AG08396 (cell line): ENCODE results near the gene HSD17B1.
"Not testable (repeated sequence)": the region's sequence is repeated elsewhere in the genome, so short reads cannot be mapped to it uniquely, and the experiment has no call there.

Source experiments
- DNase-seq: peaks from one replicate; pipeline ENCODE4 v3.0.0; 2012; ENCODE audit warnings: low spot score, mixed read lengths

The HSD17B1 gene

GRCh38 chr17:42548070-42548837 lies 4.5 kb upstream of the HSD17B1 start:
- DNase-seq, result no peak

- no peak for DNase-seq
These were observed 3.5 kb upstream of the HSD17B1 start for GRCh38 chr17:42548993-42549755.

GRCh38 chr17:42553161-42553818 lies 567 bp downstream of the HSD17B1 start:
- peak; percentile 55 for DNase-seq

GRCh38 chr17:42553866-42554249 lies 1.1 kb downstream of the HSD17B1 start:
- DNase-seq, result no peak

- peak; percentile 88 for DNase-seq
These were observed 1.8 kb downstream of the HSD17B1 start for GRCh38 chr17:42554250-42555121.

- DNase-seq, result no peak
These were observed 2.4 kb downstream of the HSD17B1 start for GRCh38 chr17:42555122-42555622.

- not testable (repeated sequence) for DNase-seq
These were observed 3.4 kb downstream of the HSD17B1 start for GRCh38 chr17:42555961-42556617.

GRCh38 chr17:42559075-42559474 lies 6.4 kb downstream of the HSD17B1 start:
- DNase-seq, result no peak

- no peak for DNase-seq
These were observed 7.5 kb downstream of the HSD17B1 start for GRCh38 chr17:42560246-42560645.

GRCh38 chr17:42561897-42562387 lies 9.2 kb downstream of the HSD17B1 start, which contains the start of gene COASY:
COASY (plus strand) TSS chr17:42562148; CDS start chr17:42562623, 475 bp downstream.
- DNase-seq, result peak; percentile 98

- DNase-seq, result peak; percentile 46
These were observed 9.8 kb downstream of the HSD17B1 start for GRCh38 chr17:42562388-42563142.

GRCh38 chr17:42563143-42563509 lies 10.4 kb downstream of the HSD17B1 start:
- DNase-seq, result no peak

GRCh38 chr17:42563543-42563942 lies 10.8 kb downstream of the HSD17B1 start:
- no peak for DNase-seq

- no peak for DNase-seq
These were observed 11.2 kb downstream of the HSD17B1 start for GRCh38 chr17:42563950-42564349.

GRCh38 chr17:42564815-42565522 lies 12.2 kb downstream of the HSD17B1 start:
- no peak for DNase-seq

GRCh38 chr17:42565523-42566214 lies 12.9 kb downstream of the HSD17B1 start:
- no peak for DNase-seq

- no peak for DNase-seq
These were observed 13.6 kb downstream of the HSD17B1 start for GRCh38 chr17:42566215-42566882.

GRCh38 chr17:42566883-42567573 lies 14.3 kb downstream of the HSD17B1 start, which contains the start of gene MLX:
MLX (plus strand) TSS chr17:42567100; CDS start chr17:42567125, 25 bp downstream.
- DNase-seq, result peak; percentile 100
